22Rv1 (cell line): ENCODE measurements around the gene TRIM3.

Source experiments
- CTCF ChIP-seq: fragments of 450-650 bp; IDR thresholded peaks from 2 replicates; pipeline ENCODE4 v1.5.1; 2017; ENCODE audit warnings: mild to moderate bottlenecking
- ZFX ChIP-seq: fragments of 450-650 bp; IDR thresholded peaks from 2 replicates; pipeline ENCODE4 v1.6.1; 2017; ENCODE audit warnings: antibody characterized with exemption, borderline replicate concordance

DNA sequence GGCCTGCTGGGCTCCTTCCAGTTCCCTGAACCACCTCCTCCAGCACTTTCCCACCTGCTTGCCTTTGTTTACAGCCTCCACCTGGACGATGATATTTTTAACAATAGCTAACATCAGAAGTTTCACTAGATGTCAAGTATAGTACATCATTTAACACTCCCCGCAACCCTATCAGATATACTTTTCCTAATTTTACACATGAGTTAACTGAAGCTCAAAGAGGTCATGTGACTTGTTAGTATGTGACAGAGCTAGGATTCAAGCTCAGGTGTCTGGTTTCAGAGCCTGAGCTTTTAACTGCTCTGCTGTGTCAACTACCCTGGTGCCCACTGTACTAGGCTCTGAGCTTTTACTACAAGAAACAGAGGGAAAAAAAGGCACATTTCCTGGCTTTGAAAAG is 18.7 kb downstream of the TRIM3 start:
- TF ChIP-seq CTCF (no peak), ZFX (no peak)
